NCI-H2029 (cell line): Measurements from ENCODE around the gene AKAP8L.
A peak's percentile ranks its signal among the peaks of the same experiment; 100 is the strongest.

Experiments
- DNase-seq: peaks from one replicate; lab custom pipeline; 2025; lab: John Stamatoyannopoulos, UW

Gene AKAP8L

DNA sequence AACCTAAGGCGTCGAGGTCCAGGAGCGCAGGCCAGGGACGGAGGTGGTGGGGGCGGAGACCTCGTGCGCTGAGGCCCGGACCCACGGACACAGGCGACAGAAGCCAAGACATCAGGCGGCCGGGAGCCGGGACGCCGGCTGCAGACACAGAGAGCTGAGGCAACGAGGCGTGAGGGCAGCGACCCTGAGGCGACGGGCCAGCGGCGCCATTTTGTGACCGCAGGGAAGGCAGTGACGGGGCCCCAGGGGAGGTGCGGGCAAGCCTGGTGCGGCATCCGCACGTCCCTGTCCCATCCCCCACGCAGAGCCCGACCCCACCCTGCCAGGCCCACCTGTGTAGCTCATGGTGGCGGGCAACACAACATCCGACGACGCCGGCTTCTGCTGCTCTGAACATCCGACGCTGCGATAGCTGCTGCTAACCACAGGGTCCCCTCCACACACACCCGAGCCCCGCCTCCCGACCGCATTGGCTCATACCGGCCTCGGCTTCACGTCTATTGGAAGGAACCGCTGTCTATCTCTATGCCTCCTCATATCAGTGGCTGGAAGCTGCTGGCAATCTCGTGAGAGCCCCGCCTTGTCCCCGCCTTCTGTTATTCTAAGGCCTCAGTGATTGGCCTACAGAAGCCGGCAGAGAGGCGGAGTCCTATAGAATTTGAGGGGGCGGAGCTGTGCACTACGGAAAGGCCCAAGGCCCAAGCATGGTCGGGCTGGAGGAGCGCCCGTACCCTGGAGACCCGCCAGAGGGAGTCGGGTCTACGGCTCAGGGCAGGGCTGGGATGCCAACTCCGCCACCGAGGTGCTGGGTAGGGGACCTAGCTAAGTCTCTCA lies at the start of gene AKAP8L:
Gene AKAP8L, minus strand, starts transcription at position 410 of the 834 bp plus-strand sequence. Its CDS starts 65 bp downstream, at position 345.
- DNase-seq = peak; percentile 99

DNA sequence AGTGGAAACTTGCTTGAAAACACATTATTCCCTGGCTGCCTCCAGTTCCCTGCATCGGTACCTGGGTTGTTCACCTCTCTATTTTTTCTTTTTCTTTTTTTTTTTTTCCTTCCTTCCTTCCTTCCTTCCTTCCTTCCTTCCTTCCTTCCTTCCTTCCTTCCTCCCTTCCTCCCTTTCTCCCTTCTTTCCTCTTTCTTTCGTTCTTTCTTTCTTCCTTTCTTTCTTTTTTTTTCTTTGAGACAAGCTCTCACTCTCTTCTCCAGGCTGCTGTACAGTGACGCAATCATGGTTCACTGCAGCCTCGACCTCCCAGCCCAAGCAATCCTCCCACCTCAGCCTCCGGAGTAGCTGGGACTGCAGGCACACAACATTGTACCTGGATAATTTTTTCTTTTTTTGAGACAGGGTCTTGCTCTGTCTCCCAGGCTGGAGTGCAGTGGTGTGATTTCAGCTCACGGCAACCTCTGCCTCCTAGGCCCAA lies 49.0 kb upstream of the AKAP8L start:
- no peak for DNase-seq

DNA sequence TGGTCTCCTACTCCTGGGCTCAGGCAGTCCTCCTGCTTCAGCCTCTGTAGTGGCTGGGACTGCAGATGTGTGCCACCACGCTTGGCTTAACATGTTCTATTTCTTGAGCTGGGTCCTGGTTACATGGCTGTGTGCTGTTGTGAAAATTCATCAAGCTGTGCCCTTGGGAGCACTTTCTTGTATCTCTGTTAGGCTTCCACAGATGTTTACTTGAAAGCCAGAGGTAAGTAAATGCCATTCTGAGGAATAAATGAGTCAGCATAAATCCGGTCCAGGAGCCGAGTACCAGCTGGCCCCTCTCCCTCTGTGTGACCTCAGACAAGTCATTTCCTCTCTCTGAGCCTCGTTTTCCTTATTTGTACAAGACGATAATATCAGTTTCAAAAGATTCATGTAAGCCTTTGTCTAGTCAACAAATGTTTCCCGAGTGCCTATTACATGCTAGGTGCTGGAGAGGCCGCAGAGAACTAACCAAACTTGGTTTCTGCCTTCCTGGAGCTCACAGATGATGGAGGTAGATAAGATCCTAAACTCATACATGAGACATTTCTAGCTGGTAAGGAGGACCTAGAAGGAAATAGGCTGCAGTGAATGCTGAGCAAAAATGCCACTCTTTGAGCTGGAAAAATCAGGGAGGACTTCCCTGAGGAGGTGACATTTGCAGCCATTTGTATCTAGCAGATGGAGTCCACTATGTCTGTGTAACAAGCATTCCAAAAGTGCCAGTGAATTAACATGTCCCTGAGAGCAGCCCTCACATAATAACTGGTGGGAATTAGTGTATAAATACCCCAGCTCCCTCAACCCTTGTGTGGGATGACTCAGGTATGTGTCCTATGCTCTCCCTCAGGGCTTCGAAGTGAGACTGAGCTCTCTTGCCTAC lies 48.3 kb upstream of the AKAP8L start:
- DNase-seq = no peak

DNA sequence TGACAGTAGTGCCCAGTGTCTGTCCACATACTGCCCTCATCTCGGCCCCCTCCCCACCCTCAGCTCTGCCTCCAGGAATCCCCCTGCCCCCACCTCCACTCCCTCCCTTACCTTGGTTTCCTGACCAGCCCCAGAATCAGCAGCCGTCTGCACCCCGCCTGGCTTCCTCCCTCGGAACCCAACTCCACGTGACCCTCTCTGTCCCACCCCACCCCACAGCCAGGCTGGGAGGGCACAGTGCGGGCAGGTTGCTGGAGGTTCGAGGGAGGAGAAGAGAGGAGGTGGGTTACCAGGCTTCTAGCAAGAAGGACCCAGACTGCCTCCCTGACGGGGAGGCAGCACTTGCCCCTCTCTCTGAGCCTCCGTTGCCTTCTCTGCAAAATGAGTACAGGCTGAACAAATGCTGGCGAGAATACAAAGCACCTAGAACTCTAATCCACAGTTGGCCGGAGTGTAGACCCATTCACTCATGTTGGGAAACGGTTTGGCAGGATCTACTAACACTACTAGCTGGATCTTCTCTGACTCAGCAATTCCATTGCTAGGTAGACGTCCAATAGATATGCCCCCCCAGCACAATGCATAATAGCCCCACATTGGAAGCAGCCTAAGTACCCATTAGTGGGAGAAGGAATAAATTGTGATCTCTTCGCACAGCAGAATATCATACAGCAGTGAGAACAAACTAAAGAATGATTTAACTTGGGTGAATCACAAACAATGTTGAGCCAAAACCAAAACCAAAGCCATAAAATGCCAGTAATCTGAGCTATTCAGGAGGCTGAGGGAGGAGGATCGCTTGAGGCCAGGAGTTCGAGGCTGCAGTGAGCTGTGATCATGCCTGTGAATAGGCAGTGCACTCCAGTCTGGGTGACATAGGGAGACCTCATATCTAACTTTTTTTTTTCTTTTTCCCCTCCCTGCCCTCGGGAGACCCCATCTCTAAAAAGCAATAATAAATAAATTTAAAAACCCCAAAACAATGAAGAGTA lies 45.9 kb upstream of the AKAP8L start, which contains the start of gene RASAL3:
Gene RASAL3, minus strand, starts transcription at position 151 of the 992 bp plus-strand sequence. CDS start 186 bp downstream, outside the sequence.
- no peak for DNase-seq

DNA sequence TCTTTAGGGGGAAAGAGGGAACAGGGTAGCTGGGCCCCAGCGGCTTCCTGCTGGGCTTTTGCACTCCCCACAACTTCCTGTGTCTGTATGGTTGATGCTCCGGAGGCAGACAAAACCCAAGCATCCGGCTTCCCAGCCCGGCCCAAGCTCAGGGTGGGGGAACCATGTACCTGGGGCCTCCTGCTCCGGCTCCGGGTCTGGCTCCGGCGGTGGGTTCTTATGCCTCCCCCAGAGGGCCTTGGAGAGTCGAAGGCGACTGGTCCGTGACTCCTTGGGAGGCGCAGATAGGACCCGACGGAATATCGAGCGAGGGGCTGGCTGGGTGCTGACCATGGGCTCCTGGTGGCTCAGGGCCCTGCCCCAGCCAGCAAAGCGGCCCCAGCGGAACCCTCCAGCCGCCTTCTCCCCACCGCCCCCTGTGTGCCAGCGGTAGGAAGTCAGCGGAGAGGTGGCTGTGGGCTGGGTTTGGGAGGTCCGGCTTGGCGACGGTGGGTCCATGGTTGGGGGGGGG lies 45.1 kb upstream of the AKAP8L start:
- no peak for DNase-seq

- DNase-seq = no peak
Measured at GRCh38 chr19:15461694-15462093, 42.9 kb upstream of the AKAP8L start.

DNA sequence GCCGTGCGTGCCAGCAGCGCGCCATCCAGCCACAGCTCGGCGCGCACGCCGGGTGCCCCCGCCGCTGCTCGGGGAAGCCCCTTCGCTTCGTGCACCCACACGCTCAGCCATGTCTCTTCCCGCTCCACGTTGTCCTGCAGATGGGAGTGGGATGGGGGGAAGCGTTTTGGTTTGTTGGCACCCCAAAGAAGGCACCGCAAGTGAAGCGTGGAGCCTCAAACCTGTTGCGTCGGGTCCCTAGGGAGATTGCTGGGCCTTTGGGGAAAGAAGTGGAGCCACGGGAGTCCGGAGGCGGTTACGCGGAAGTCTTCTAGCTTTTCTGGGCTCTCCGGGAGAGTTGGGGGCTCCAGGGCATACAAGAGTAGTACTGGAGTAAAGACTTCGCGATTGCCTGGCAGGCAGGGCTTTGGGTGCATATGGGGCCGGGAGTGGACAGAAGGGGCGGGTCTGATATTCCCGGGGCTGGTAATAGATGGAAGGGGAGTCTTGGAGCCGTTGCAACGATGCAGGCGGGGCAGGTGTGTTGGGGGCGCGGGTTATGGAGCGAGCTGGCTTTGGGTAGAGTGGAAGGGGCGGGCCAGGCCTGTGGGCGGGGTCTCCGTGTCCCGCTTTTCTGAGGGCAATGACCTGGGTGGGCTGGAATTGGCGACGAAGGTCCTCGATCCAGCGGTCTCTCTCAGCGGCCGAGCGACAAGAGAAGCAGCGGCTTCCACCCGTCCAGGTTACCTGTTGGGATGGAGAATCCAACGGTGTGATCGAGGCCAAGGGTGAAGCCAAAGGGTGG lies 39.1 kb upstream of the AKAP8L start:
- no peak for DNase-seq

DNA sequence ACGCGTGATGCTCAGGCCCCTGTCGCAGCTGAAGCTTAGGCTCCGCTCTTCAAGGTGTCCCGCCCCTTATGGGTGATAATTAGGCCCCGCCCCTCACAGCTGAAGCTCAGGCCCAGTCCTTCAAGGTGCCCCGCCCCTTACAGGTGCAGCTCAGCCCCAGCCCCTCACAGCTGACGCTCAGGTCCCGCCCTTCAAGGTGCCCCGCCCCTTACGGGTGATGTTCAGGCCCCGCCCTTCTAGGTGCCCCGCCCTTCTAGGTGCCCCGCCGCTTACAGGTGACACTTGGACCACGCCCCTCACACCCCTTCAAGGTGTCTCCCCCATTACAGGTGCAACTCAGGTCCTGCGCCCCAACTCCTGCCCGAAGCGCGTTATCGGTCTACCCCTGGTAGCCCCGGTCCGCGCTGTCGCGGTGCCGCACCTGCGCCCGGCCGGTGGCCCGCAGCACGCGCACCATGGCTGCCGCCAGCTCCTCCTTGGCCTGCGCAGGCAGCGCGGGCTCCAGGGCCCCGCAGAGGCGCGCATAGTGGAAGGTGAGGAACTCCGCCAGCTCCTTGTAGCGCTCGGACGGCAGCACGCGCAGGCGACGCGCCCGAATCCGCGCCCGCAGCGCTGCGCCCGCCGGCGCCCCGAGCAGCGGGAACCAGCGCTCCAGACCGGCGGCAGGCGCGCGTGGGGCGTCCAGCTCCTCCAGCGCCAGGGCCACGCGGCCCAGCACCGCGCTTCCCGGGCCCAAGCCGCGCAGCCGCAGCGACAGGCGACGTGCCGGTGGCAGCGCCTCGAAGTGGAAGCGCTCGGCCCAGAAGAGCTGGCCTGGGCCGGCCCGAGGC lies 38.3 kb upstream of the AKAP8L start:
- peak; percentile 93 for DNase-seq

- DNase-seq = no peak
Measured at GRCh38 chr19:15456441-15456840, 37.7 kb upstream of the AKAP8L start.

DNA sequence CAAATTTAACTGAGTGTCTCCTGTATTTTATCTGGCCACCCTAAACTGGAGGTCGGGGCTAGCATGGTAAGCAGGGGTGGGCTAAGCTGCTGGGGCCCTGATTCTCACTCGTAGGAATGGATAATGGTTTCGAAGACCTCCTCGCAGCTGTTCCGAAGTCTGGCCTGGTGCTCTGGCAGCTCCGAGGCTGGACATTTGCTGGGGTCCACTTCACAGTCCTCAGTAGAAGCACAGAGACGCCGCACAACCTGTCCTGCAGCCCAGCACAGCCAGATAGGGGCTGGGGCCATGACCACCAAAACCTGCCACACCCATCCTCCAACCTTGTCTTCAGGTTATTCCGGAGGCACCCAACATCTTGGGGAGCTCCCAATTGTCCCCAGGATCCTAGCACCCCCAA lies 37.2 kb upstream of the AKAP8L start:
- DNase-seq = no peak

GRCh38 chr19:15453906-15454860 lies 35.4 kb upstream of the AKAP8L start:
- DNase-seq = no peak

DNA sequence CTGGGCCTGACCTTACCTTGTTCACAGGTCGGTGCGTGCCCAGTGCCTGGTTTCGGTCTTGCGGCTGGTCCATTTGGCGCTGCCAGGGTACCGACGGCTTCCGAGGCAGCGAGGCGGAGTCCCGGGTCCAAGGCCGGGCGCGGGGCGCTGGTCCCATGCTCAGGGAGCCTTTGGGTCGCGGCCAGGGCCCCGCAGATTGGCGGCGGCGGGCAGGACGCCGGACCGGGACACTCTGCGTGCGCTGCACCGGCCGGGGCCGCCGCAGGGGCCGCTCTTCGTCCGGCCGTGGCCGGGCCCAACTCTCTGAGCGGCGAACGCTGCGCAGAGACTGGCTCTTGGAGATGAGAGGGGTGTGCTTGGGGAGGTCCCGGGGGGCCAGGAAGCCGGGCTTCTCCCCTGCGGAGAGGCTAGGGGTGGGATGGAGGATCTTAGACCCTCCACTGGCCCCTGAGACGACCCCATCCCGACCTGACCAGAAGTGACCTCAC lies 34.3 kb upstream of the AKAP8L start:
- no peak for DNase-seq

DNA sequence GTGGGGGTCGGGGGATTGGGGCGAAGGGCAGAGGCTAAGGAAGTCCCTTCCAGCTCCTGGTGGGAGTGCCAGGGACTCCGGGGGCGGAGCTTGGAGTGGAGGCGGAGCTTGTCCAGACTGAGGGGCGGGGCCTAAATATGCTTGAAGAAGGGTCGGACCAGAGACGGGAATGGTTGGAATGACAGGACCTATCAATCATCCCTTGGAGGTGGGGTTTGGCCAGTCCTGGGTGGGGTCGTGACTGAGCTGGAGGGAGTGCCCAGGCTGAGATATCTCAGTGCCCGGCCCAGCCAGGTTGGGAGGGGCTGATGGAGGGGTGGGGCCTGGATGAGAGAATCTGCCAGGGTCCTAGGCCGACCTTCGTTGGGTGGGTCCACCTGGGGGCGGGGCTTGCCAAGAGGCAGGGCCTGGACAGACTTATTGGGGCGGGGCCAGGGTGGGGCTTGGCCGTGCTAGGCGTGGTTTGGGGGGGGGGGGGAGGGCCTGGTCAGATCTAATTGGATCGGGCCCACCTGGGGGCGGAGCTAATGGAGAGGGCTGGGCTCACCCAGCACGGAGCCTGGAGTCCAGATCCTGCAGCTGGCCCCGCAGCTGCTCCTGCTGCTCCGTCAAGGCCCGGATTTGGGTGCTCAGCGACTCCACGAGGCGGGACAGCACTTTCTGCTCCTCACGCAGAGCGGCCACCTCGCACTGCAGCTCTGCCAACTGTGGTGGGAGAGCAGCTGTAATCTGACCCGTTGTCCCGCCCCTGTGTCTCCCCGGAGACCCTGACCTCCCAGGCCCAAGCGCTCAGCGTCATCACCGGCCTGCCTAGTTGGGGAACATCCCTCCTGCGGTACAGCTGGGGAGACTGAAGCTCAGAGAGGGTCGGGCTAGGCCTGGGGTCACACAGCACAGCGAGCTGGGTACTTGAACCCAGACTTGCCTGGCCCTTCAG lies 33.6 kb upstream of the AKAP8L start:
- peak; percentile 75 for DNase-seq

DNA sequence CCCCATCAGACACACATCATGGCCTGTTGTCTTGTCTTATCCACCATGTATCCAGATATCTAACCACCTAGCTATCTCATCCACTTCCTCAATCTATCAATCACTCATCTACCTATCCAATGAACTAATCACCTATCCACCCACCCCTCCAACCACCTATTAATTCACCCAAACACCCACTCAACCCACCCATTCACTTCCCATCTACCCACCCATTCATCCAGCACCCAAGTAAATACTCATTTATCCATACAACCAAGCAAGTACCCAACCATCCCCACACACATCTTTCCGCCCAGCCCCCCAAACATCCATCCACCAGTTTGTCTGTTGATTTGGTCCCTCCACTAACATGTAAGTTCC lies 31.7 kb upstream of the AKAP8L start:
- DNase-seq = no peak

- peak; percentile 54 for DNase-seq
Measured at GRCh38 chr19:15449620-15450527, 31.1 kb upstream of the AKAP8L start, which contains the start of gene WIZ. WIZ (minus strand) TSS chr19:15449956; CDS start chr19:15448307, 1,649 bp downstream.
